H1 (cell line): ENCODE data around the gene KRT84. TPM values are rescaled to one million over a fixed set of nuclear protein-coding genes. Genes with fewer than 3 reads are reported as not detected.

Experiments used
- CTCF ChIA-PET: fragments of 300-600 bp; sonication (Branson Sonifier 250); formaldehyde crosslinking; loops from one replicate; lab custom pipeline; 2021; ENCODE audit not compliant: partially characterized antibody; lab: Charles Lee
- POLR2A ChIA-PET: fragments of 300-600 bp; sonication (Branson Sonifier 250); formaldehyde crosslinking; loops from one replicate; lab custom pipeline; 2021; ENCODE audit warnings: inconsistent platforms; ENCODE audit not compliant: partially characterized antibody; lab: Charles Lee
- DNase-seq, 2 experiments: peaks; one replicate each; pipeline versions ENCODE4 v3.0.0 to v3.0.0-alpha.2; 2010 to 2022; ENCODE audit warnings: low spot score in 2 of 2, low read depth in 1 of 2, mixed read lengths in 1 of 2
- FAIRE-seq: peaks from 2 replicates; lab custom pipeline; 2011; peaks lifted over from hg19 to GRCh38; lab: Jason Lieb, UNC
- H2AFZ ChIP-seq: 2 replicates; pipeline ENCODE4 v1.8.1; 2012; ENCODE audit warnings: low read length, inconsistent platforms
- H2AK5ac ChIP-seq: 2 replicates; pipeline ENCODE4 v1.6.1; 2013; ENCODE audit warnings: low read depth, low read length
- H2BK120ac ChIP-seq: replicated peaks from 2 replicates; pipeline ENCODE3; 2013; ENCODE audit warnings: low read depth, low read length, inconsistent platforms
- H2BK12ac ChIP-seq: 2 replicates; pipeline ENCODE4 v1.6.1; 2013; ENCODE audit warnings: low read depth, low read length
- H2BK15ac ChIP-seq: 2 replicates; pipeline ENCODE4 v1.6.1; 2013; ENCODE audit warnings: low read length
- H2BK20ac ChIP-seq: 2 replicates; pipeline ENCODE4 v1.6.1; 2013; ENCODE audit warnings: low read length
- H2BK5ac ChIP-seq: 2 replicates; pipeline ENCODE4 v1.6.1; 2013; ENCODE audit warnings: low read depth, low read length
- H3K14ac ChIP-seq: 2 replicates; pipeline ENCODE4 v1.6.1; 2013; ENCODE audit warnings: inconsistent platforms; ENCODE audit not compliant: insufficient read length
- H3K18ac ChIP-seq: 2 replicates; pipeline ENCODE4 v1.6.1; 2013; ENCODE audit warnings: low read length; ENCODE audit errors: extremely low read depth
- H3K23ac ChIP-seq: 2 replicates; pipeline ENCODE4 v1.6.1; 2013; ENCODE audit warnings: inconsistent platforms; ENCODE audit not compliant: insufficient read length
- H3K23me2 ChIP-seq: 2 replicates; pipeline ENCODE4 v1.6.1; 2013; ENCODE audit warnings: low read depth, low read length
- H3K27ac ChIP-seq: 2 replicates; pipeline ENCODE4 v1.6.1; 2011; ENCODE audit warnings: low read depth, low read length, inconsistent platforms
- H3K27me3 ChIP-seq, 4 experiments: replicated peaks in 1 of 4; 1 replicate in 1 of 4; 2 replicates in 3 of 4; pipeline versions ENCODE4 v1.6.1 to v1.8.1; 2011 to 2013; ENCODE audit warnings: low read length in 3 of 4, mild to moderate bottlenecking in 3 of 4, inconsistent platforms in 2 of 4, mixed read lengths in 2 of 4, moderate library complexity in 1 of 4; ENCODE audit not compliant: control insufficient read depth in 3 of 4, insufficient read depth in 3 of 4; ENCODE audit errors: extremely low read depth in 1 of 4
- H3K36me3 ChIP-seq, 4 experiments: 2 replicates each; pipeline versions ENCODE4 v1.6.1 to v1.8.1; 2011 to 2013; ENCODE audit warnings: mild to moderate bottlenecking in 4 of 4, low read length in 3 of 4, moderate library complexity in 2 of 4, control low read depth in 1 of 4, inconsistent platforms in 1 of 4; ENCODE audit not compliant: insufficient read depth in 4 of 4, control insufficient read depth in 2 of 4
- H3K4ac ChIP-seq: replicated peaks from 2 replicates; pipeline ENCODE3; 2013; ENCODE audit warnings: low read length, low read depth, mixed read lengths, inconsistent platforms; ENCODE audit not compliant: insufficient read length
- H3K4me1 ChIP-seq, 4 experiments: replicated peaks in 1 of 4; 1 replicate in 1 of 4; 2 replicates in 3 of 4; pipeline versions ENCODE4 v1.6.1 to v1.8.1; 2011 to 2013; ENCODE audit warnings: low read length in 3 of 4, inconsistent platforms in 2 of 4, mixed read lengths in 1 of 4; ENCODE audit not compliant: insufficient read depth in 4 of 4, control insufficient read depth in 3 of 4
- H3K4me2 ChIP-seq, 2 experiments: 2 replicates each; pipeline versions ENCODE4 v1.6.1 to v1.8.1; 2011 to 2013; ENCODE audit warnings: low read depth in 2 of 2, low read length in 2 of 2, control low read depth in 1 of 2, inconsistent platforms in 1 of 2, mild to moderate bottlenecking in 1 of 2; ENCODE audit not compliant: insufficient read depth in 1 of 2
- H3K4me3 ChIP-seq, 4 experiments: fragments of 200-600, 300-600 bp in 1 of 4; sonication (generic), shearing (Covaris generic), sonication (Bioruptor Twin) in 1 of 4; 2 replicates each; pipeline versions ENCODE4 v1.5.1 to v1.8.1; 2011 to 2016; ENCODE audit warnings: low read length in 4 of 4, low read depth in 3 of 4, control low read depth in 2 of 4, inconsistent platforms in 2 of 4, mild to moderate bottlenecking in 2 of 4, mixed read lengths in 1 of 4, moderate library complexity in 1 of 4; ENCODE audit not compliant: insufficient read depth in 2 of 4; ENCODE audit errors: extremely low read depth in 1 of 4
- H3K56ac ChIP-seq: replicated peaks from 2 replicates; pipeline ENCODE3; 2013; ENCODE audit warnings: low read depth, mild to moderate bottlenecking, mixed read lengths, low read length, inconsistent platforms; ENCODE audit not compliant: insufficient read length
- H3K79me1 ChIP-seq: 2 replicates; pipeline ENCODE4 v1.6.1; 2013; ENCODE audit warnings: low read depth, low read length, control low read depth
- H3K79me2 ChIP-seq, 2 experiments: 2 replicates each; pipeline versions ENCODE4 v1.6.1 to v1.8.1; 2012 to 2013; ENCODE audit warnings: low read length in 2 of 2, mild to moderate bottlenecking in 2 of 2, inconsistent platforms in 1 of 2; ENCODE audit not compliant: insufficient read depth in 2 of 2, control insufficient read depth in 1 of 2
- H3K9ac ChIP-seq, 4 experiments: replicated peaks in 1 of 4; 1 replicate in 1 of 4; 2 replicates in 3 of 4; pipeline versions ENCODE4 v1.6.1 to v1.8.1; 2011 to 2013; ENCODE audit warnings: low read depth in 3 of 4, low read length in 3 of 4, control low read depth in 2 of 4, mild to moderate bottlenecking in 2 of 4, moderate library complexity in 2 of 4, inconsistent platforms in 1 of 4; ENCODE audit errors: extremely low read depth in 1 of 4
- H3K9me3 ChIP-seq, 2 experiments: 2 replicates each; pipeline versions ENCODE4 v1.6.1 to v1.8.1; 2012 to 2013; ENCODE audit warnings: mild to moderate bottlenecking in 2 of 2, moderate library complexity in 2 of 2, control low read depth in 1 of 2, inconsistent platforms in 1 of 2, low read depth in 1 of 2, low read length in 1 of 2, mixed read lengths in 1 of 2; ENCODE audit not compliant: insufficient read depth in 2 of 2
- H4K20me1 ChIP-seq, 2 experiments: replicated peaks in 1 of 2; 2 replicates each; pipeline versions ENCODE3 to v1.8.1; 2011 to 2013; ENCODE audit warnings: inconsistent platforms in 2 of 2, low read length in 2 of 2, mild to moderate bottlenecking in 1 of 2; ENCODE audit not compliant: insufficient read depth in 2 of 2, control insufficient read depth in 1 of 2
- H4K5ac ChIP-seq: 2 replicates; pipeline ENCODE4 v1.6.1; 2013; ENCODE audit warnings: low read length, low read depth, mixed read lengths, inconsistent platforms; ENCODE audit not compliant: insufficient read length
- H4K8ac ChIP-seq: 2 replicates; pipeline ENCODE4 v1.8.0; 2013; ENCODE audit warnings: mild to moderate bottlenecking, moderate library complexity, low read length, inconsistent platforms; ENCODE audit not compliant: insufficient read depth; ENCODE audit errors: extremely low read depth
- H4K91ac ChIP-seq: replicated peaks from 2 replicates; pipeline ENCODE3; 2013; ENCODE audit warnings: low read length, mixed read lengths, inconsistent platforms; ENCODE audit not compliant: insufficient read length
- CBX8 ChIP-seq: fragments of 300-800, 300-1000 bp; sonication (generic); IDR thresholded peaks from 2 replicates; pipeline ENCODE4 v1.7.1; 2016; ENCODE audit warnings: low read depth, low read length, borderline replicate concordance
- CHD2 ChIP-seq: IDR thresholded peaks from 2 replicates; pipeline ENCODE4 v1.6.1; 2012; ENCODE audit warnings: low read length, improper control_type of control experiment
- CREB1 ChIP-seq: IDR thresholded peaks from 2 replicates; pipeline ENCODE4 v1.6.1; 2012; ENCODE audit warnings: inconsistent platforms
- NANOG ChIP-seq: IDR thresholded peaks from 2 replicates; pipeline ENCODE4 v1.6.1; 2011; ENCODE audit warnings: low read length, low read depth, mild to moderate bottlenecking, inconsistent platforms; ENCODE audit not compliant: insufficient read depth, poor library complexity, severe bottlenecking
- RXRA ChIP-seq: IDR thresholded peaks from 2 replicates; pipeline ENCODE4 v1.6.1; 2011; ENCODE audit warnings: low read depth, mild to moderate bottlenecking, low read length, moderate library complexity; ENCODE audit not compliant: insufficient read depth
- WGBS, 2 experiments: shearing (Covaris generic) in 1 of 2; methylation state at CpG; one replicate each; pipeline versions ENCODE4 v1.1.6 to v1.1.7; 2013 to 2015; ENCODE audit warnings: low lambda C conversion rate in 2 of 2, mixed read lengths in 2 of 2, inconsistent platforms in 1 of 2, low coverage in 1 of 2, missing lambda C conversion rate in 1 of 2; ENCODE audit not compliant: insufficient replicate concordance in 2 of 2, insufficient coverage in 1 of 2, insufficient read length in 1 of 2; ENCODE audit errors: extremely low coverage in 1 of 2, missing lambda C conversion rate in 1 of 2; 5-methylcytosine and 5-hydroxymethylcytosine counted together
- polyA plus RNA-seq, 7 experiments: library from polyadenylated mRNA; depleted of rRNA in 3 of 7; stranded (reverse) in 5 of 7; unstranded in 2 of 7; fragments of >200 nt in 5 of 7; fragments of 200-250 nt in 2 of 7; gene quantifications; 1 replicate in 5 of 7; 2 replicates in 1 of 7; 4 replicates in 1 of 7; pipeline versions ENCODE4 v1.2.1 to v1.2.3, GENCODE V29; 2011 to 2013; ENCODE audit warnings: missing spikeins in 2 of 7, mixed read lengths in 2 of 7
- total RNA-seq: library from RNA; stranded (reverse); fragmentation: NEBNext Ultra II Directional; extraction: Animal tissue kit (Norgen Biotek cat#: 25700); gene quantifications from 2 replicates; pipeline ENCODE4 v1.2.1, GENCODE V29; 2021
- TF ChIP-seq, protein P1 (sequence below): IDR thresholded peaks from 2 replicates; pipeline ENCODE4 v1.6.1; 2012; ENCODE audit warnings: inconsistent platforms

KRT84 gene
- total and polyA plus RNA-seq, 2 of the 8 experiments (the other 6 are each of a cell fraction or from before 2014, with no cell fraction given): not detected

DNA sequence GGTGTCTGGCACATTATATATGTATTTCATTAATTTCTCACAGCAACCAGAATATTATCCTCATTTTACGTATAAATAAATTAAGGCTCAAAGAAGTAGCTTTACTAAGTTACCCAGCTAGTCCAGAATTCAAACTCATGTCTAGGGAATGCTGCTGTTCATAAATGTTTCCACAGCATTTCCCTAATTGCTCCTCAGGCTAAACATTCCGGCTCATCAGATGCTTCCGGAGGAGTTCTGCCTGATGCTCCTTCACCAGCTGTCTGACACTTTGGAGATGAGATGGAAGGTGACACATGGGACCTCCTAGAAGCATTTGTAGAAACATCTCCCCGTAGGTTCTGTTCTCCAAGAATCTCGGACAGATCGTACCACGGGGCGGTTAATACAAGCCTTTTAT, 30.3 kb downstream of the KRT84 start:
- DNase-seq (no peak), FAIRE-seq (no peak)
- H3K4me1 ChIP-seq: no peaks in the 10 kb centered on the region
- H3K9ac ChIP-seq: no peak overlapping the region
- no peak overlapping the region for H3K4ac ChIP-seq
- H2BK120ac ChIP-seq: no peak overlapping the region
- no peak overlapping the region for H3K4me3 ChIP-seq
- no peak overlapping the region for H4K8ac ChIP-seq
- no peak overlapping the region for H4K5ac ChIP-seq
- H3K79me1 ChIP-seq: no peaks in the 10 kb centered on the region
- no peak overlapping the region for H3K14ac ChIP-seq
- H3K23me2 ChIP-seq: no peaks in the 10 kb centered on the region
- H3K36me3 ChIP-seq: no peaks in the 10 kb centered on the region
- H2BK5ac ChIP-seq: no peak overlapping the region
- H3K56ac ChIP-seq: no peak overlapping the region
- H4K91ac ChIP-seq: no peak overlapping the region
- no peak overlapping the region for H3K18ac ChIP-seq
- POLR2A ChIA-PET: no interaction called here
- no peaks in the 10 kb centered on the region for H4K20me1 ChIP-seq
- H3K9me3 ChIP-seq: no peaks in the 10 kb centered on the region; a peak in 1 of 4 replicates
- no peak overlapping the region for H3K27ac ChIP-seq
- H2BK20ac ChIP-seq: no peak overlapping the region
- H2AFZ ChIP-seq: no peak overlapping the region
- H2BK12ac ChIP-seq: no peak overlapping the region
- H3K4me2 ChIP-seq: no peak overlapping the region
- no peaks in the 10 kb centered on the region for H3K79me2 ChIP-seq
- H2BK15ac ChIP-seq: no peak overlapping the region
- WGBS, 2 experiments: 96% methylated on average over 8 of the region's 8 CpGs; no CpG with 5 or more reads in 1 of the 2 experiments
- no peak overlapping the region for H3K23ac ChIP-seq
- H3K27me3 ChIP-seq: no peaks in the 10 kb centered on the region
- CTCF ChIA-PET: interaction anchor here (0.6 to 2.0 kb wide), 8 partner anchors 9 to 211 kb away, joined by 3 to 6 read pairs (median 4); no protein-coding TSS in a partner anchor
- no peak overlapping the region for H2AK5ac ChIP-seq
- TF ChIP-seq, protein P1, sequence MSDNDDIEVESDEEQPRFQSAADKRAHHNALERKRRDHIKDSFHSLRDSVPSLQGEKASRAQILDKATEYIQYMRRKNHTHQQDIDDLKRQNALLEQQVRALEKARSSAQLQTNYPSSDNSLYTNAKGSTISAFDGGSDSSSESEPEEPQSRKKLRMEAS: no peak
- no peak for TF ChIP-seq CHD2
- no peak for TF ChIP-seq CBX8
- no peak for TF ChIP-seq CREB1
- no peak for TF ChIP-seq NANOG
- no peak for TF ChIP-seq RXRA
